SKM-1 (cell line): Measurements from ENCODE around the gene CREBBP.
A peak's percentile ranks its signal among the peaks of the same experiment; 100 is the strongest.
"Not testable (repeated sequence)": the region's sequence is repeated elsewhere in the genome, so short reads cannot be mapped to it uniquely, and the experiment has no call there.

Source experiments
- DNase-seq: peaks from one replicate; lab custom pipeline; 2025; ENCODE audit not compliant: unreplicated experiment; lab: John Stamatoyannopoulos, UW

CREBBP gene

GRCh38 chr16:3716831-3717234, 163.7 kb downstream of the CREBBP start:
- no peak for DNase-seq

- DNase-seq: no peak
Measured at GRCh38 chr16:3715430-3715829, 165.1 kb downstream of the CREBBP start.

- DNase-seq: not testable (repeated sequence)
Measured at GRCh38 chr16:3714378-3714777, 166.1 kb downstream of the CREBBP start.

GRCh38 chr16:3713587-3714242, 166.8 kb downstream of the CREBBP start:
- DNase-seq: no peak

GRCh38 chr16:3712861-3713372, 167.6 kb downstream of the CREBBP start:
- DNase-seq: no peak

- DNase-seq: no peak
Measured at GRCh38 chr16:3706253-3707012, 174.1 kb downstream of the CREBBP start.

GRCh38 chr16:3702082-3702481, 178.4 kb downstream of the CREBBP start:
- no peak for DNase-seq

GRCh38 chr16:3701531-3701930, 179.0 kb downstream of the CREBBP start:
- no peak for DNase-seq

- no peak for DNase-seq
Measured at GRCh38 chr16:3698941-3699340, 181.6 kb downstream of the CREBBP start.

GRCh38 chr16:3696425-3697218, 183.9 kb downstream of the CREBBP start:
- DNase-seq: no peak

GRCh38 chr16:3695610-3696369, 184.7 kb downstream of the CREBBP start:
- DNase-seq: no peak

GRCh38 chr16:3694051-3694450, 186.5 kb downstream of the CREBBP start:
- DNase-seq: no peak

- DNase-seq: no peak
Measured at GRCh38 chr16:3691761-3692160, 188.8 kb downstream of the CREBBP start.

GRCh38 chr16:3690980-3691720, 189.4 kb downstream of the CREBBP start:
- DNase-seq: no peak

GRCh38 chr16:3690470-3690928, 190.0 kb downstream of the CREBBP start:
- peak; percentile 17 for DNase-seq

- no peak for DNase-seq
Measured at GRCh38 chr16:3689731-3690130, 190.8 kb downstream of the CREBBP start.

- no peak for DNase-seq
Measured at GRCh38 chr16:3687792-3688191, 192.7 kb downstream of the CREBBP start.

GRCh38 chr16:3687021-3687420, 193.5 kb downstream of the CREBBP start:
- DNase-seq: no peak

- no peak for DNase-seq
Measured at GRCh38 chr16:3681206-3681605, 199.3 kb downstream of the CREBBP start.

GRCh38 chr16:3677994-3678393, 202.5 kb downstream of the CREBBP start:
- DNase-seq: no peak
